GM18907 (cell line): ENCODE data around the gene NRXN3.

Experiments used
- ATAC-seq: cut with Tn5 transposase; IDR thresholded peaks from one replicate; pipeline ENCODE4 v1.9.1; 2021; ENCODE audit warnings: mild to moderate bottlenecking, moderate library complexity; ENCODE audit not compliant: unreplicated experiment

Gene NRXN3

GRCh38 chr14:78617735-78618134, 447.6 kb downstream of the NRXN3 start:
- no peak for ATAC-seq

DNA sequence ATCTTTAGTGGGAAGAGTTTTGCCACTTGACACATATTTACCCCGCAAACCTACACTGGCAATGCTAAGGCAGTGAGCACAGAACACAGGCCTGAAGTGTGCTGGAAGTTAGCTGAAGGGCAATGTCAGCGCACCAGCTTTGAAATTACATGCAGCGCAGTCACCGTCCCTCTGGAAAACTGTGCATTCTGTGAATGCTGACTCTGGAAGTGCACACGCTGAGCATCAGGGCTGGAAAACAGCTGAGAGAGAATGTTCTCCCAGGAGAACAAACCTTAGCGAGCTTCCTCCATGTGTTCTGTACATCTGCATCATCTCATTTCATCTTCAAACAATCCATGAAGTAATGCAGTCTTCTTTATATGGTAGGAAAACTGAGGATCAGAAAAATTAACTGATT, 448.2 kb downstream of the NRXN3 start:
- ATAC-seq, result no peak

DNA sequence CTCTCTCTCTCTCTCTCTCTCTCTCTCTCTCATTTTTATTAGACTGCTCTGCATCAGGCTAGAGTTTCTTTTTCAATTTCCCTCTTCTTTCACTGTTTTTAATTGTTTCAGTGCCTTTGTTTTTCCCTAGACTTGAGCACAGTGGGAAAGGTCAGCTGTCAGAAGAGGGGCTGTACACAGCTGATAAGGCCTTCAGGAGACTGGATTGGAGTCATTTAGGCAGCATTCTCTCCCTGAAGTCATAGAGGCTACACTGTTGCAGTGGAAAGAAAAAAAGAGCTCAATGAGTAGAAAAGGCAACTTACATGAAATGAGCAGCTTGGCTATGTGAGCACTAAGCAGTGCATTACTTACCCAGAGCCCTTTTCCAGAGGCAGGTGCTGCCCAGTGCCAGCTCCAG, 456.9 kb downstream of the NRXN3 start:
- no peak for ATAC-seq

DNA sequence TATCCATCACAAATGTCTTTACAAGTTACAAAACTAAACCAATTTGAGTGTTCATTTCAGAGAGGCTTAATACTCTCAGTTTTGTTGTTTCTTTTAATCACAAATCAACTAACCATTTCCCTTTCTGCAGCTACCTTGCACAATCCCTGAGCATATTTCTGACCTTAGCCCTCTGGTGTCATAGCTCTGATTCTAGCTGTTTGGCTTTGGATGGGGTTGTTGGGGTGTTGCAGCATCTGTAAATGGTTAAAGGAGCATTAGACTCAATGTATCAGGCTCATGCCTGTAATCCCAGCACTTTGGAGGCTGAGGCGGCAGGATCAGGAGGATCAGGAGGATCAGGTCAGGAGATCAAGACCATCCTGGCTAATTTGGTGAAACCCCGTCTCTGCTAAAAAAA, 461.4 kb downstream of the NRXN3 start:
- no peak for ATAC-seq

DNA sequence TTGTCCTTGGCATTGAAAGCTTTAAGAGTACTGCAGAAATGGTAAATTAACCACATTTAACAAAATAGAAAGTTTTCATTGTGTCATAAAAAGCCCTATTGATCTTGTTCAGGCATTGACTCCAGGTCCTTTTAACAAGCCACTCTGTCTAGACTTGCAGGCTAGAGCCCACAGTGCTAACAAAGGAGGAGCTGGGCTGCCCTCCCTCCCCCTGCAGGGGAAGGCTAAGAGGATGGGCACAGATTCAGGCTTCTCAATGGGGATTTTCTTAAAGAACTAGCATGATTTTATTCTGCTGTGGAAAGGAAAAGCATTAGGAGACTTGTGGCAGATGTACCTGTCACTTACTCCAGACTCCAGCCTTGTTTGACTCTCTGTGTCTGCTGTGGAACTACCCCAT, 463.6 kb downstream of the NRXN3 start:
- ATAC-seq, result no peak

GRCh38 chr14:78637489-78637888, 467.3 kb downstream of the NRXN3 start:
- no peak for ATAC-seq

GRCh38 chr14:78637908-78638475, 467.8 kb downstream of the NRXN3 start:
- ATAC-seq, result no peak

DNA sequence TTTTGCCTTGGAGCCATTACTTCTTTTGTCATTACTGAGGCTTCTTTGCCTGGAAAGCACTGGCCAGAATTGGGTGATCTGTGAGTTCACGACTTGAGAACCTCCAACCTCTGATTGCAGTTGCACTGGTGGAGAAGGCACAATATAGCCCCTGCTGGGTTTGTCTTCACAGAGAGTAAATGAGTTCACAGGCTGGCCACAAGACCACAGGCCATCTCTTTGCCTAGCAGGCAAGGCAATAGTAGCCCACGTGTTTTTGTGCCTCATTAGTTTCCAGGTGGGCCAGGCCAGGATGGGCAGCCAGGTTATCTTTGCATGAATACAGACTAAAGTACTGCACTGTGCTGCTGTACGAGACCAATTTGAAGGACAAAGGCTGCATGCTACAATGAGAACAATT, 468.8 kb downstream of the NRXN3 start:
- no peak for ATAC-seq

- no peak for ATAC-seq
Observed at GRCh38 chr14:78644824-78645559, 474.8 kb downstream of the NRXN3 start.

GRCh38 chr14:78652727-78653126, 482.6 kb downstream of the NRXN3 start:
- ATAC-seq, result no peak

DNA sequence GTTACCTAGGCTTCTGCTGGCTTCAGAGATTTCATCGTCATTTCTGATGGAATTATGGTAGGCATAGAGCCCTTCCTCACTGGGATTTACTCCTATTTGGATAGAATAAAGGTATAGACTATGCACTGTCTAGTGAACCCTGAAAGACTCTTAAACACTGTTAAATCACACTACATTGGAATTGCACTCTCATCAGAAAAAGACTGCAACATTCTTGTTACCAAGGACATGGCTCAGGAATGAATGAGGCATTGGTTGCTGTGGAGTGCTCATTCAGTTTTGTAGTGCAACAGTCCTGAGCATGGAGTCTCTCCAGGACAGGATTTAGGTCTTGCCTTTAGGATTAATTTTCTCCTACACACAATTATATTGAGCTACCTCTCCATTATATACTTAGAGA, 483.0 kb downstream of the NRXN3 start:
- ATAC-seq, result no peak

GRCh38 chr14:78657451-78657850, 487.3 kb downstream of the NRXN3 start:
- no peak for ATAC-seq

DNA sequence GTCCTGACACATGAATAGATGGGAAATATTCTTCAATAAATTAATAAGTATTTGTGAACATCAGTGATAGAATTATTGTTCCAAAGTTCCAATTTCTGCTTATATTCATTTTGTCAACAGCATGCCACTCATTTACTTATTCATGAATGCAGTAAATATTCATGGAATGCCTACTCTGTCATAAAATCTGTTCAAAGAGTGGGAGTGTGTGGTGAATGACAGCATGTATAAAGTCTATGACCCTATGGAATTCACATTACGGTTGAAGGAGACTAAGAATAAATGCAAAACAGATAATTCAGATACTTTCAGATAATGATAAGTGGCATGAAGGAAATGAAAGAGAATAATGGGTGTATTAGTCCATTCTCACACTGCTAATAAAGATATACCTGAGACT, 494.7 kb downstream of the NRXN3 start:
- ATAC-seq, result no peak

- no peak for ATAC-seq
Observed at GRCh38 chr14:78666336-78667056, 496.3 kb downstream of the NRXN3 start.

- ATAC-seq, result no peak
Observed at GRCh38 chr14:78667141-78667540, 497.0 kb downstream of the NRXN3 start.

DNA sequence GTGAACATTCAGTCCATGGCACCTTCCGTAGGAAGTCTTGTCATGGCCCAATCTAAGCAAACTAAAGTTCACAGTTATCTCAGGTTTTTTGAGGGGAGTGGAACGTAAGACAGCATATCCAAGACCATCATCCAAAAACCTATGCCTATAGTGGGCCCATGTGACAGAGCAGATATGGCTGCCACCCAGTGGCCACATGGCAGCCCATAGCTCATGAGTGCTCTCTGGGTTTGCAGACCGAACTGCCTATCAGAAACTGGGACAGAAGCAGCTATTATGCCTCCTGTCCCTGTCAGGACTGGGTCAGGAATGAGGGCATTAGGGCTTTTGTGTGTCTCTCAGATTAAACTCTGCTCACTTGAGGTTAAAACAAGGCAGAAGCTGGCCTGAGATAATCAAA, 503.7 kb downstream of the NRXN3 start:
- no peak for ATAC-seq

GRCh38 chr14:78674820-78675219, 504.6 kb downstream of the NRXN3 start:
- ATAC-seq, result no peak

- no peak for ATAC-seq
Observed at GRCh38 chr14:78683206-78683605, 513.0 kb downstream of the NRXN3 start.

DNA sequence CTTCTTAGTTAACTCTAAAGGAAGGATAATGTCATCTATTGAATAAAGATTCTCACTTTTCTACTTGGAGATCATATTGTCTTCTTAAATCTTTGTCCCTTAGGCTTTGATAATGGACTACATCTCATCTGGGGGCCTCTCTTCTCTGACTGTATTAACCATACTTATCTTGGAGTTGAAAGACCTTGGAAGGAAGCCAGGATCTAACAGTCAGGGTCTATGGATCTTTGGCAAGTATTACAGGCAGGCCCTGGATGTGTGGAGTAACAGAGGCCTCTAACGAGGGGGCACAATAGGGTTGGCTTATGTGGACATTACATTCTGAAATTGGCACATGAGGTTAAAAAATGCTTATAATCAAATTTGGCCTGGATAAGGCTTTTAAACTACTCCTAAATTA, 513.8 kb downstream of the NRXN3 start:
- no peak for ATAC-seq

DNA sequence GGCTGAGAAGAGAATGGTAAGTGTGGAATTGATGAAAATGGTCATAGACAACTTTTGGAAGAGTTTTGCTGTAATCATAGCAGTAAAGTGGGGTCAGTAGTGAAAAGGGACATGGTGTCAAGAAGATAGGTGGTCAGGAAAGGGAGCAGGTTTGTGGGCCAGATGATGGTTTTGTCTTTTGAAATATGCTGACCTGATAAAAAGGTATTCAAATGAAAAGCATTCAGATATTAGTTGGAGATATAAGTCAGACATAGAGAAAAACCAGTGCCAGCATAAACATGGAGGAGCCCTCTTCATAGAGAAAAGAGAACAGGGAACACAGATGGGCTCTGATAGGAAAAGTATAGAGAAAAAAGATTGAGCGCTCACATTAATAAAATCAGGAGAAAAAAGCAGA, 518.3 kb downstream of the NRXN3 start:
- no peak for ATAC-seq

- ATAC-seq, result no peak
Observed at GRCh38 chr14:78690836-78691235, 520.7 kb downstream of the NRXN3 start.

GRCh38 chr14:78697341-78697740, 527.2 kb downstream of the NRXN3 start:
- peak; percentile 53 for ATAC-seq
